GM18867 (cell line): ENCODE data around the gene TLK2.
A peak's percentile ranks its signal among the peaks of the same experiment; 100 is the strongest.

Experiments
- ATAC-seq: cut with Tn5 transposase; IDR thresholded peaks from one replicate; pipeline ENCODE4 v1.9.1; 2021; ENCODE audit warnings: mild to moderate bottlenecking, moderate library complexity; ENCODE audit not compliant: unreplicated experiment

Gene TLK2

DNA sequence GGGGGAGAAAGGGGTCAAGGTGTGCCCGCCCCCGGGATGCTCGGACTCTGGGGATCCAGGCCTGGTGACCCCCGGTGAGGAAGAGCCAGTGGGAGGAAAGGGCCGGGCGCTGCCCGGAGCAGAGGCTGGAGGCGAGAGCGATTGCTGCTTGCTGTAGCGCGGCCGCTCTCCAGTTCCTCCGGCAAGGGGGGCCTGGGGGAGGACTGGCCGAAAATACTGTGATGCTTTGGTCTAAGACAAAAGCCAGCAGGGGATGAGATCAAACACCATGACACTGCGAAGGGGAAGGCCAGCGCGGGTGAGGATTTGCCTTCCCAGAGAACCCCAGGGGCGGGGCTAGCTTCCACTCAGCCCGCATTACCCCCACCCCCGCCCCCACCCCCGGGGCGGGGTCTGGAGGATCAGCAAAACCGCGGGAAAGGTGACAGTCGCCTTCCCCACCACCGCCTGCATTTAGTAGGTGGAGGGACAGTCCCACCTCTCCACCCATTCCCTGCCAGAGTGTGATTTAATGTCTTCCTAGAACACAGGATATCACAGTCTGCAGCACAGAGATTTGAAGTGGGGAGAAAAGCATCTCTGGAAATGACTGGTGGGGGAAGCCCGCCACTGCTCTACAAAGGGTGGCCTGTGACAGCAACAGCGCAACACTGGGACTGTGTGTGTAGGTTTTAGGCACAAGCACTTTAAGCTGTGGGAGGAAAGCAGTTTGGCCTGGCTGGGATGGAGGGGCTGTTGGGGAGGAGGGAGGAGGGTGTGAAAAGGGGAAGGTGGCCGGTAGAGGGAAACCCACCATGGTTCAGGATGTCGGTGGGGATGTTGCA is 174.6 kb downstream of the TLK2 start:
- ATAC-seq = peak; percentile 77

- no peak for ATAC-seq
These were observed 175.5 kb downstream of the TLK2 start for GRCh38 chr17:62653826-62654761.

DNA sequence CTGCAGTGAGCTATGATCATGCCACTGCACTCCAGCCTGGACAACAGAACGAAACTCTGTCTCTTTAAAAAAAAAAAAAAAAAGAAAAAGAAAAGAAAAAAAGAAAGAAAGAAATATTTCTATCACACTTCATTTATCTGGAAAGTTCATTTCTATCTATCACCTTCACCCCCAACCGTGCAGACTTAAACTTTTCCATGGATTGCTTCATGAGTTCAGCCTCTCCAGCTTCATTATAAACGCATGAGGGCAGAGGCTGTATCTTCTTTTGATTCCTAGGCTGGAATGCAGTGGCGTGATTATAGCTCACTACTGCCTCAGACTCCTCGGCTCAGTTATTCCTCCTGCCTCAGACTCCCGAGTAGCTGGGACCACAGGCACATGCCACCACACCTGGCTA is 177.0 kb downstream of the TLK2 start:
- no peak for ATAC-seq

GRCh38 chr17:62656446-62656845 is 177.8 kb downstream of the TLK2 start:
- ATAC-seq = no peak

- ATAC-seq = no peak
These were observed 178.6 kb downstream of the TLK2 start for GRCh38 chr17:62657145-62657665.

DNA sequence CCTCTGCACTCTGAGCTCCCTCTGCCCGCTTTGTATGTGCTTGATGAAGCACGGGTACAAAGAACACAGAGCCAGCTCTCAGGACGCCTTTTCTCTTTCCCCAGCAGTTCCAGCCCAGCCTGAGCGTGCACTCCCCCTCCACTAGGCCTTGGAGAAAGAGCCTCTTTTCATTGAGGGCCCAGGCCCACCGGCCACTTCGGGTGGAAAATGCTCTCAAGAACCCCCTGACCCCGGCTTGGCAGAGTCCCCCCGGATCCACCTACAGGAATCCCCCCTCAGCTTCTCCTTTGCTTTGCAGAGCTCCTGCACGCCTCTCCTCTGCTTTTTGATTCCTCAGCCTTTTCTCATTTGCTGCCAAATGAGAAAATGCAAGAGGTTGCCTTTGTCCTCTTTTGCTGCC is 179.1 kb downstream of the TLK2 start:
- no peak for ATAC-seq

- no peak for ATAC-seq
These were observed 179.7 kb downstream of the TLK2 start for GRCh38 chr17:62658136-62658920.

GRCh38 chr17:62660629-62661118 is 182.0 kb downstream of the TLK2 start:
- ATAC-seq = no peak

DNA sequence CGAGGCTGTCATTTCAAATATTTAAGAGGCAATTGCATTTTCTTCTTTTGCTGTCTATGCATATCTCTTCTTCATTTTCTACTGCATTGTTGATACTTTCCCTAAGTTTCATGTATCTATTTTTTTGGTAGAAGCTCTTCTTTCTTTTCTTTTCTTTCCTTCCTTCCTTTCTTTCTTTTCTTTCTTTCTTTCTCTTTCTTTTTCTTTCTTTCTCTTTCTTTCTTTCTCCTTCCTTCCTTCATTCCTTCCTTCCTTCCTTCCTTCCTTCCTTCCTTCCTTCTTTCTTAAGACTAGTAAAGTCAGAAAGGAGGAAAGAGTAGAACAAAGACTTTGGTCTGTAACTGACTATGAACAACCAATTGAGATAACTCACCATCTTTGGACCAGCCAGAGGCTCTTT is 182.7 kb downstream of the TLK2 start:
- no peak for ATAC-seq

- ATAC-seq = no peak
These were observed 184.2 kb downstream of the TLK2 start for GRCh38 chr17:62662855-62663254.
